Measurements from ENCODE around the gene PHF2. TPM values are rescaled to one million over a fixed set of nuclear protein-coding genes. Genes with fewer than 3 reads are reported as not detected.

PHF2 gene
- total RNA-seq, 1 experiment from 2014 or later = 22.6 TPM

GRCh38 chr9:93601063-93601462, 24.7 kb downstream of the PHF2 start:
- no peak for DNase-seq (ENCODE audit: low read depth)

DNA sequence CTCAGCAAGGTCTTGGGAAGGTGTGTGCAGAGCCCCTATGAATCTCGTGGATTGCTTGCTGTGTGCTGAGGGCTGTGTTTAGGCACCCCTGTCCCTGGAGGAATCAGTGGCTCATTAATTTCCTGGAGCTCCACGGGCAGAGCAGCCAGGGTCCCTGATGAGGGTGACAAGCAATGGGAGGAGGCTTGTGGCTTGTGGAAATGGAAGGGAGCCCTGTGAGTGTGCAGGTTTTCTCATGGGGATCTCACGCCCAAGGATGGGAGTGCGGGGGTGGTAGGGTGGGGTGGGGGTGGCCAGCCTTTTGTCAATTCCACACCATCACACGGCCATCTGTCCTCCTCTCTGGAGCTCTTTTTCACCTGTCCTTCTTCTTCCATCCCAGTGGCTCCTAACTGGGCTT, 25.3 kb downstream of the PHF2 start:
- DNase-seq (ENCODE audit: low read depth) = no peak

DNA sequence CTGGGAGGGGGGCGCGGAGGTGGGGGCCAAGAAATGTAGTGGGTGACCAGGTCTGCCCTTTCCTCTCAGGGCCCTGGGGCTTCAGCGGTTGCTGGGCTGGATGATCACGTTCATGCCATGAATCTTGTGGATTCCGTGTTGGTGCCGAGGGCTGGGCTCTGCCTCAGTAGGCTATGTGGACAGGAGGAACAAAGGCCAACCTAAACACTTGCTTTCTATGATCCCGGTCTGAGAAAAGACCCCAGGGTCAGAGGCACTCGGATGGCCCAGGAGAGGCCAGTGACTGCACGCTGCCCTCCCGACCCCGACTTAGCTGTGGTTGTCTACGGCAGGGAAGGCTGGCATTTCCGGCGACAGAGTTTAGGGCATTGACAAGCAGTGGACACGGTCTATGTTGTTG, 26.6 kb downstream of the PHF2 start:
- DNase-seq (ENCODE audit: low read depth) = no peak

GRCh38 chr9:93603906-93604326, 27.5 kb downstream of the PHF2 start:
- no peak for DNase-seq (ENCODE audit: low read depth)

- no peak for DNase-seq (ENCODE audit: low read depth)
Observed at GRCh38 chr9:93606187-93606586, 29.8 kb downstream of the PHF2 start.

- no peak for DNase-seq (ENCODE audit: low read depth)
Observed at GRCh38 chr9:93610206-93610605, 33.8 kb downstream of the PHF2 start.

DNA sequence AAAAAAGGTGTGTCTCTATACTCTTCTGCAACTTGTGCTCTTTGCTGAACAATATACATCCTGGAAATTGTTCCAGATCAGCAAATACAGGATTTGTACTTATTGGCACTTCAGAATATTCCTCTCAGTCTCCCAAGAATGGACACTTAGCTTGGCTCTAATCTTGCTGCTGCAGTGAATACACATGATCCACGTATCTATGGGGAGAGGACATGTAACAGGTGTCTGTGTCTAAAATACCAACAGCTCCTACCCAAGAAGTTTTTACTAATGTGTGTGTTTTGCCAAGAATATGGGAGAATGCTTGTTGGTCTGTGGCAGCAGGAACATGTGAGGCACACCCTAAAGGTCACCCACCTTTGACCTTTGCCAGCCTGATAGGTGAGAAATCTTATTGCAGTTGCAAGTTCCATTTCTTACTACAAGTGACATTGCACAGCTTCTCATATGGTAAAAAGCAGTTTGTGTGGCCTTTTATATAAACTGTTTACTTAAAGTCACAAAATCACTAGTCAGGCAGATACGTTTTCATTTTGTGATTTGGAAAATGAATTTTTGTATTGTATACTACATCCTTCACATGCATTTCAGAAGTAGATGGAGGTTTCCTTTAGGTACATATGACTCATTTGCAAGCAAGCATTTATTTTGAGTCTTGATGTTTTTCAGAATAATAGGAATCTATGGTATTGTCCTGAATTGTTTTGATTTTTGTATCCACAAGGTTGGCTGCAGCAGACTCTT, 35.8 kb downstream of the PHF2 start:
- DNase-seq (ENCODE audit: low read depth) = no peak

DNA sequence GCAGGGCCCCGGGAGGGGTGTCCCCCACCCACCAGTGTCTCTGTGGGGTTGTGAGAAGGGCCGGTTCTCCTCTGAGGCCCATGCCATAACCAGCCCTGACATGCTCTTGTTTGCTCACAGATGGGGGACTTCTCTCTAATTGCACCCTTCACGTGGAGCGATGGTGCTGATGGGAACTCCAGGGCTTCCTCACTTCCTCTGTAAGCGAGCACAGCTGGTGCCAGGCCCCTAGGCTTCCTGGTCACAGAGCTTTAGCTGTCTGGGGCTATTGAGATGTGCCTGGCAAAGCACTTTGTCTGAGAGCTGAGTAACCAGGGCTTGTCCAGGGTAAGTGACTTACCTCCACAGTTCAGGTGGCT, 36.4 kb downstream of the PHF2 start:
- DNase-seq (ENCODE audit: low read depth) = no peak

DNA sequence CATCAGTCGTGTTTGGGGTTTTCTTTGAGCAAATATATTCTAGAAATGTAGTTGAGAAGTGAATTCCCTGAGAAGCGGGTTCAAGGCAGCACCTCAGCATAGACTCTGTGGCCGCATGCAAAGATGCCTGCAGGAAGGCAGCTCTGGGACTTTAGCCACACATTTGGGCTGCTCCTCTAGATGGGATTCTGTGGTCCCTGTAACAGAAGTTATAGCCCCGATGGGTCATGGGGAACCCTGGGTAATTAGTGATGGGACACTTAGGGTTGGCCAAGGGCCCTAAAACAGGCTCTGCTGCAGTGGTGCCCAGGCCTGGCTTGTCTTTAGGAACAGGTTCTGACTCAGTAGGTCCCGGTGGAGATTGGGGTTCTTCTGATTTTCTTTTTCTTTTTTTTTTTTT, 36.8 kb downstream of the PHF2 start:
- DNase-seq (ENCODE audit: low read depth) = no peak

- DNase-seq (ENCODE audit: low read depth) = no peak
Observed at GRCh38 chr9:93613791-93614190, 37.4 kb downstream of the PHF2 start.

DNA sequence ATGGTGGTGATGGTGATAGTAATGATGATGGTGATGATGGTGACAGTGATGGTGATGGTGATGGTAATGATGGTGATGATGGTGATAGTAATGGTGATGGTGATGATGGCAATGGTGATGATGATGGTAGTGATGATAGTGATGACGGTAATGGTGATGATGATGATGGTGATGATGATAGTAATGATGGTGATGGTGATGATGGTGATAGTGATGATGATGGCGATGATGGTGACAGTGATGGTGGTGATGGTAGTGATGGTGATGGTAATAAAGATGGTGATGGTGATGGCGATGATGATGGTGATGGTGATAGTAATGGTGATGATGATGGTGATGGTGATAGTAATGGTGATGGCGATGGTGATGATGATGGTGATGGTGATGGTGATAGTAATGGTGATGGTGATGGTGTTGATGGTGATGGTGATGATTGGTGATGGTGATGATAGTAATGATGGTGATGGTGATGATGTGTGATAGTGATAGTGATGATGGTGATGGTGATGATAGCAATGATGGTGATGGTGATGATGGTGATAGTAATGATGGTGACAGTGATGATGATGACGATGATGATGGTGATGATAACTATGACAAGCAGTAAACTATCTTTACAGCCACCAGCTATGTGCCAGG, 38.6 kb downstream of the PHF2 start:
- no peak for DNase-seq (ENCODE audit: low read depth)

GRCh38 chr9:93616044-93616443, 39.7 kb downstream of the PHF2 start:
- no peak for DNase-seq (ENCODE audit: low read depth)

DNA sequence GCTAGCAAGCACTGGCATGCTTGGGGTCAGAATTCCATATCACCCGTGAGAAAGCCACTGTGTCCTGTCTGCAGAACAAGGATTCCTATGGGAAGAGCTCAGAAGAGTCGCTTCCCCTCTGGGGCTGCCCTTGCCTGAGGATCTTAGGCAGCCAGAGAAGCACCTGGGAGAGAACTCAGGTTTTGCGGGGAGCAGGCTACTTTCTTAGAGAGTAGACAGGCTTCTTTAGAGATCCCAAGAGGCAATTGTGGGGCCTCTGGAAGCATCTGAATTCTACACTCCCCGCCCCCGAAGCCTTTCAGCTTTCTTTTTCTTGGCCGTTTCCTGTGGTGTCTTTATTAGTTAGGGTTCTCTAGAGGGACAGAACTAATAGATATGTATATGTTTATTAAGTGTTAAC, 40.9 kb downstream of the PHF2 start:
- no peak for DNase-seq (ENCODE audit: low read depth)

GRCh38 chr9:93619272-93619775, 42.9 kb downstream of the PHF2 start:
- no peak for DNase-seq (ENCODE audit: low read depth)

- no peak for DNase-seq (ENCODE audit: low read depth)
Observed at GRCh38 chr9:93620041-93620506, 43.7 kb downstream of the PHF2 start.

DNA sequence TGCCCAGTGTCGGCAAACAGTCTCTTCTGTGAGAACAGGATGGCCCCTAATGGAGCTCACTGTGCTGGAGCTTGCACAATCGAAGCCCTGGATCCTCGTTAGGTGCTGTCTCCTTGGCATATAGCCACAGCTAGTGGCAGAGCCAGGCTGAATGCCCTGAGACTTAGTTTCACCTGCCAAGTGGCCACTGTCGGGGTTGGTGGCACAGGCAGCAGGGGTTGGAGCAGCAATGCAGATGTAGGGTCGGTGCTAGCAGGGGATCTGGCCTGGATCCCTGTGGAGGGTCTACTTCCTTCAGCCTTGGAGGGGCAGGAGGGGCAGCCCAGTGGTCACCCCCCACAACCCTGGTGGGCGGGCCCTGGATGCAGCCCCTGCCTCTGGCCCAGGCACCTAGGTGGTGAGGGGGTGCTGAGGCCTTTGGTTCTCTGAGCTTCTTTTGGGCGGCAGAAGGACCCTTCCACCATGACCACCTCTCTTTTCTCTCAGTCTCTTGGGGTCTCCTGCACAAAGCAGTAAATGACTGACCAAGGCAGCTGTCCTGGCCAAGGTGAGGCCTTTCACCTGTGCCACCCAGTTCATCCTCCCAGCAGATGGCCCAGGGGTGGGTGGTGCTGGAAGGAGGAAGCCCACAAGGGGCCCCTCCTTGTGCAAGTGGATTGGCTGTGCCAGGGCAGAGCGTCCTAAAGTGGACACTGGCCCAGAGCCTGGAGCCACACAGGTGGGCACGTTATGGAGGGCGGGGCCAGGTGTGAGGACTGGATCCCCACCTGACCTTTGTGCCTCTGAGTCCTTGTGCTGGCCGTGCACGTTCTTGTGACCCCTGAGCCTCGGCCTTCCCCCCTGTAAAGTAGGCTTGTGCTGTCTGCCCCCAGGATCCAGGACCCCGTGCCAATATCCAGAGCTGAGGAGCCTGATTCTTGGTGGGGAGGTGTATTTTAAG, 44.8 kb downstream of the PHF2 start:
- DNase-seq (ENCODE audit: low read depth) = no peak

DNA sequence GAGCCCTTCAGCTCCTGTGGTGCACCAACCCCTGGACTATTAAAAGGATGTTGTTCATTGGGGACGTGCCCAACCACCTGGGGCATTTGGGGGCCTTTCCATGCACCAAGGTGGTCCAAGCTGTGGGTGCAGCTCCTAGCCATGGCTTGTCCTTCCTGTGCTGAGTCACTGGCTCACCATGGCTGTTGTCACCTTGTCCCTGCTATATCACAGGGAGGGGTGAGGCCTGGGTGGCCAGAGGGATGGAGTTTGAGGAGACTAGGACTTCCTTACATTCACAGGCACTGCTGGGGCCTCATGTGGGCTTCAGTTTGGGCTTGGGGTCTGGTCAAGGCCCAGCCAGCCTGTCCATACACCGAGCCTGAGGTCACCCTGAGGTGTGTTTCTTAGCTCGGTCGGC, 45.5 kb downstream of the PHF2 start:
- no peak for DNase-seq (ENCODE audit: low read depth)

DNA sequence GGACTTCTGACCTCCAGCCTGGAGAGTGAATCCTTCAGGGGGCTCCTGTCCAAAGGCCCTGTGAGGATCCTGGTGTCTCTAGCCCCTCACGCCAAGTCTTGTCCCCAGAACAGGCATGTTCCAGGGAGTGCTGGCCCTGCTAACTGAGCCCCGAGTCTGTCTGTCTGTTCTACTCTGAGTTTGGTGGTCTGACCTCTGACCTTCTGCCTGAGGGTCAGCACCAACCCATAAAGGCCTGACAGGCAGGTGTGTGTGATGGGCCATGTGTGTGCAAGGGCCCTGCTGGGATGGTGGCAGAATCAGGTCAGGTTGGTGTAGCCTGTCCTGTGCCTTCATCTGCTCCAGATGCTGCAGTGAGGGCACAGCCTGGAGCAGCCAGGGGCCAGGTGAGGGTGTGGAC, 46.3 kb downstream of the PHF2 start:
- DNase-seq (ENCODE audit: low read depth) = no peak

GRCh38 chr9:93623753-93624152, 47.4 kb downstream of the PHF2 start:
- DNase-seq (ENCODE audit: low read depth) = no peak

DNA sequence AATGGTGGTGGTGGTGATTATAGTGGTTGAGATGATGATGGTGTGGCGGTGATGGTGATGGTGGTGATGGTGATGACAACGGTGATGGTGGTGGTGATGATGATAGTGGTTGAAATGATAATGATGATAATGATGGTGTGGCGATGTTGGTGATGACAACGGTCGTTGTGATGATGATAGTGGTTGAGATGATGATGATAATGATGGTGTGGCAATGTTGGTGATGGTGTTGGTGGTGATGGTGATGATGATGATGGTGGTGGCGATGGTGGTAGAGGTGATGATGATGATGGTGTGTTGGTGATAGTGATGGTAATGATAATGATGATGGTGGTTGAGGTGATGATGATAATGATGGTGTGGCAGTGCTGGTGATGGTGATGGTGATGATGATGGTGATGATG, 48.0 kb downstream of the PHF2 start:
- DNase-seq (ENCODE audit: low read depth) = no peak

DNA sequence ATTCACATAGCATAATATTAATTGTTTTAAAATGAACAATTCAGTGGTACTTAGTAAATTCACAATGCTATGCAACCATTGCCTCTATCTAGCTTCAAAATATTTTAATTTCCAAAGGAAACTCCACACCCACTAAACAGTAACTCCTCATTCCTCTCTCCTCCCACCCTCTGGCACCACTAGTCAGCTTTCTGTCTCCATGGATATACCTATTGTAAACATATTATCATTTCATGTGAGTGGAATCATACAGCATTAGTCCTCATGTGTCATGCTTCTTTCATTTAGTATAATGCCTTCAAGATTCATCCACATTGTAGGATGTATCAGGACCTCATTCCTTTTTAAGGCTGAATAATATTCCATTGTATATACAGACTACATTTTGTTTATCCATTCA, 48.6 kb downstream of the PHF2 start:
- peak; percentile 12 for DNase-seq (ENCODE audit: low read depth)

DNA sequence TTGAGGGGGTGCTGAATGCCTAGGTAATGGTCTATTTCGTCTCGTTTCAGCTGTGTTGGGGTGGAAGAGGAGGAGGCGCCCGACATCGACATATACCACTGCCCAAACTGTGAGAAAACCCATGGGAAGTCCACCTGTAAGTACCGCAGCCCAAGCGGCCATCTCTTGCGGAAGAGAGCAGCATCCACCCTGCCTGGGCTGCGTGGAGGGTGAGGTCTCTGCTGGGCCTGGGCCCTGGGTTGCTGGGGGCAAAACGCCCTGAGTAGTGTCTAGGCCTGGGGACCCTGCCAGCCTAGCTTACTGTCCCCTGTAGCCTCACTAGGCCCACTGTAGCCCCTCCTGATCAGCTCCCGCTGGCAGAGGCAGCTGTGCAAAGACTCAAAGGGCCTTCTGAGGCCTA, 53.5 kb downstream of the PHF2 start:
- no peak for DNase-seq (ENCODE audit: low read depth)
